Mucosa of rectum (tissue), 2 donors: Measurements from ENCODE around the gene CDC25C.

Experiments used
- H3K27ac ChIP-seq, 2 donors: one replicate each; pipeline ENCODE4 v1.7.0; 2013; ENCODE audit warnings: inconsistent platforms in 2 of 2, low read depth in 2 of 2, low read length in 2 of 2
- H3K27me3 ChIP-seq, 2 donors: one replicate each; pipeline ENCODE4 v1.7.0; 2013; ENCODE audit warnings: low read length in 2 of 2; ENCODE audit not compliant: control insufficient read depth in 2 of 2, insufficient read depth in 2 of 2
- H3K36me3 ChIP-seq, 2 donors: one replicate each; pipeline ENCODE4 v1.7.0; 2013; ENCODE audit warnings: low read length in 2 of 2; ENCODE audit not compliant: control insufficient read depth in 2 of 2, insufficient read depth in 2 of 2
- H3K4me1 ChIP-seq, 2 donors: one replicate each; pipeline ENCODE4 v1.7.0; 2013; ENCODE audit warnings: low read length in 2 of 2, mild to moderate bottlenecking in 1 of 2; ENCODE audit not compliant: control insufficient read depth in 2 of 2, insufficient read depth in 2 of 2
- H3K4me3 ChIP-seq, 2 donors: one replicate each; pipeline ENCODE4 v1.7.0; 2013; ENCODE audit warnings: low read length in 2 of 2
- H3K9ac ChIP-seq, 2 donors: one replicate each; pipeline ENCODE4 v1.7.0; 2013; ENCODE audit warnings: low read length in 2 of 2, low read depth in 1 of 2, mild to moderate bottlenecking in 1 of 2
- H3K9me3 ChIP-seq, 2 donors: one replicate each; pipeline ENCODE4 v1.7.0; 2013; ENCODE audit warnings: low read length in 2 of 2; ENCODE audit not compliant: control insufficient read depth in 2 of 2
- donor health status: healthy.
- donor health status: Normal muscosa, but diverticular disease.

The CDC25C gene

GRCh38 chr5:138359621-138360020 is 28.0 kb upstream of the CDC25C start:
- H3K9ac ChIP-seq: no peak overlapping the region
- H3K9me3 ChIP-seq: no peaks in the 10 kb centered on the region
- H3K4me1 ChIP-seq: peaks cover 2 to 7% of the 10 kb centered on the region in 2 donors
- no peak overlapping the region for H3K4me3 ChIP-seq
- H3K27me3 ChIP-seq: no peaks in the 10 kb centered on the region
- H3K36me3 ChIP-seq: no peaks in the 10 kb centered on the region
- H3K27ac ChIP-seq: no peak overlapping the region

GRCh38 chr5:138354926-138355378 is 23.3 kb upstream of the CDC25C start:
- no peaks in the 10 kb centered on the region for H3K9me3 ChIP-seq
- no peaks in the 10 kb centered on the region for H3K27me3 ChIP-seq
- no peaks in the 10 kb centered on the region for H3K36me3 ChIP-seq
- no peak overlapping the region for H3K27ac ChIP-seq
- H3K9ac ChIP-seq: no peak overlapping the region
- H3K4me1 ChIP-seq: peaks cover 10 to 16% of the 10 kb centered on the region in 2 donors
- peak overlapping the region; percentile 25 to 76 for H3K4me3 ChIP-seq

- Histone ChIP-seq H3K9ac (peak overlapping the region; percentile 94 to 96), H3K27me3 (no peaks in the 10 kb centered on the region), H3K4me1 (peaks cover 10 to 16% of the 10 kb centered on the region in 2 donors), H3K9me3 (no peaks in the 10 kb centered on the region), H3K36me3 (no peaks in the 10 kb centered on the region), H3K4me3 (peak overlapping the region; percentile 76 to 83), H3K27ac (peak overlapping the region; percentile 96 to 97)
These were observed 22.8 kb upstream of the CDC25C start for GRCh38 chr5:138354387-138354786.

GRCh38 chr5:138353560-138354080 is 22.0 kb upstream of the CDC25C start:
- H3K4me3 ChIP-seq: peak overlapping the region; percentile 76 to 83
- H3K27me3 ChIP-seq: no peaks in the 10 kb centered on the region
- H3K9me3 ChIP-seq: no peaks in the 10 kb centered on the region
- peaks cover 10 to 16% of the 10 kb centered on the region in 2 donors for H3K4me1 ChIP-seq
- H3K27ac ChIP-seq: peak overlapping the region; percentile 96 to 97
- H3K9ac ChIP-seq: peak overlapping the region; percentile 94 to 96
- H3K36me3 ChIP-seq: no peaks in the 10 kb centered on the region

GRCh38 chr5:138352722-138353559 is 21.3 kb upstream of the CDC25C start:
- Histone ChIP-seq H3K4me3 (peak overlapping the region; percentile 76 to 83), H3K27ac (peak overlapping the region; percentile 96 to 97), H3K4me1 (peaks cover 10 to 16% of the 10 kb centered on the region in 2 donors), H3K36me3 (peaks cover under 1 to 4% of the 10 kb centered on the region in 2 donors), H3K27me3 (no peaks in the 10 kb centered on the region), H3K9me3 (no peaks in the 10 kb centered on the region), H3K9ac (peak overlapping the region; percentile 94 to 96)

GRCh38 chr5:138352071-138352721 is 20.6 kb upstream of the CDC25C start, which contains the start of gene KDM3B:
Gene KDM3B (plus strand): TSS chr5:138352685. CDS start chr5:138352796, 111 bp downstream.
- Histone ChIP-seq H3K9me3 (no peaks in the 10 kb centered on the region), H3K27me3 (no peaks in the 10 kb centered on the region), H3K9ac (peak within 1 kb of the TSS; percentile 94 to 96), H3K4me3 (peak within 1 kb of the TSS; percentile 76 to 83), H3K36me3 (peaks cover 2 to 10% of the 10 kb centered on the region in 2 donors), H3K27ac (peak within 1 kb of the TSS; percentile 96 to 97), H3K4me1 (peaks cover 10 to 16% of the 10 kb centered on the region in 2 donors)

GRCh38 chr5:138351517-138351916 is 19.9 kb upstream of the CDC25C start:
- no peak overlapping the region for H3K27ac ChIP-seq
- no peaks in the 10 kb centered on the region for H3K27me3 ChIP-seq
- no peak overlapping the region for H3K9ac ChIP-seq
- peaks cover 7 to 15% of the 10 kb centered on the region in 2 donors for H3K36me3 ChIP-seq
- peaks cover 10 to 16% of the 10 kb centered on the region in 2 donors for H3K4me1 ChIP-seq
- H3K9me3 ChIP-seq: no peaks in the 10 kb centered on the region
- no peak overlapping the region for H3K4me3 ChIP-seq

GRCh38 chr5:138351056-138351455 is 19.5 kb upstream of the CDC25C start:
- no peak overlapping the region for H3K27ac ChIP-seq
- peaks cover 10 to 16% of the 10 kb centered on the region in 2 donors for H3K4me1 ChIP-seq

GRCh38 chr5:138350563-138350890 is 18.9 kb upstream of the CDC25C start:
- Histone ChIP-seq H3K36me3 (peaks cover 14 to 22% of the 10 kb centered on the region in 2 donors), H3K27me3 (no peaks in the 10 kb centered on the region), H3K4me1 (peaks cover 10 to 13% of the 10 kb centered on the region in 2 donors), H3K27ac (no peak overlapping the region), H3K4me3 (no peak overlapping the region), H3K9me3 (no peaks in the 10 kb centered on the region), H3K9ac (no peak overlapping the region)

More at GRCh38 chr5:138351056-138351455, 19.5 kb upstream of the CDC25C start:
- H3K9ac ChIP-seq: no peak overlapping the region
- no peaks in the 10 kb centered on the region for H3K9me3 ChIP-seq
- H3K27me3 ChIP-seq: no peaks in the 10 kb centered on the region
- H3K36me3 ChIP-seq: peaks cover 8 to 17% of the 10 kb centered on the region in 2 donors
- no peak overlapping the region for H3K4me3 ChIP-seq
